ENCODE results near the gene DNAL4. TPM values are rescaled to one million over a fixed set of nuclear protein-coding genes. Genes with fewer than 3 reads are reported as not detected.

The DNAL4 gene
- total and polyA plus RNA-seq, 10 of the 15 experiments (the other 5 are each of a cell fraction or from before 2014, with no cell fraction given) = 0.35 to 8.5 (median 6.3) TPM; not detected in 1

GRCh38 chr22:38736257-38736570, 57.7 kb downstream of the DNAL4 start:
- Histone ChIP-seq H3K27me3 (replicated peaks in 1 of 2; ENCODE audit: control insufficient read depth in 2 of 2, insufficient read depth in 2 of 2, low read length in 1 of 2) (no peaks in the 10 kb centered on the region), H3K9ac (ENCODE audit: control insufficient read depth, insufficient read depth, low read length) (no peak overlapping the region), H3K36me3 (ENCODE audit: control insufficient read depth in 2 of 2, insufficient read depth in 2 of 2, low read length in 1 of 2) (peaks cover 29 to 67% of the 10 kb centered on the region in 2 experiments), H3K4me1 (ENCODE audit: control insufficient read depth, insufficient read depth, low read length) (no peaks in the 10 kb centered on the region), H3K27ac (ENCODE audit: control insufficient read depth, insufficient read depth) (no peak overlapping the region), H3K4me2 (ENCODE audit: control insufficient read depth, insufficient read depth) (no peak overlapping the region), H2AFZ (ENCODE audit: control insufficient read depth, low read depth, low read length) (no peak overlapping the region), H3K9me3 (replicated peaks; ENCODE audit: control insufficient read depth, insufficient read depth, low read length) (no peaks in the 10 kb centered on the region), H4K20me1 (ENCODE audit: control insufficient read depth, insufficient read depth) (peaks cover 2% of the 10 kb centered on the region; the same call in 1 of the 2 replicates), H3K4me3 (no peak overlapping the region), H3K79me2 (ENCODE audit: control insufficient read depth, insufficient read depth, low read length) (no peaks in the 10 kb centered on the region)
- ChIA-PET CTCF (interaction anchor here (0.5 to 3.7 kb wide), 4 partner anchors 14 to 418 kb away, joined by 3 to 26 read pairs (median 3); no protein-coding TSS in a partner anchor), RAD21 (ENCODE audit: unreplicated experiment) (interaction anchor here (1.0 kb wide), 1 partner anchor 10 kb away, joined by 3 read pairs; no protein-coding TSS in a partner anchor), SMC1A (ENCODE audit: uncharacterized antibody, unreplicated experiment) (no interaction called here), POLR2A (interaction anchor here (1.4 kb wide), 1 partner anchor 10 kb away, joined by 3 read pairs; no protein-coding TSS in a partner anchor)
- ATAC-seq (no peak), DNase-seq (ENCODE audit: low read depth, low spot score) (no peak), FAIRE-seq (no peak)
- BruUV-seq (replicated peaks) = no TSS peak
- intact Hi-C loops (cut with micrococcal nuclease; ENCODE audit: unreplicated experiment) = no loop called here
- WGBS (ENCODE audit: insufficient coverage, insufficient replicate concordance, low lambda C conversion rate, missing lambda C conversion rate) = 82% methylated on average over 7 of the region's 7 CpGs
- in situ Hi-C loops (cut with MboI) = no loop called here
- TF ChIP-seq PML (IDR thresholded peaks at IDR 0.05; ENCODE audit: low read length) (0 out of 2 replicates have a peak, but pooled peaks have one; percentile 6), ZNF592 (IDR thresholded peaks at IDR 0.05) (no peak), POLR2AphosphoS5 (IDR thresholded peaks at IDR 0.05; ENCODE audit: low read length) (peak; percentile 36), POLR2A (IDR thresholded peaks at IDR 0.05; ENCODE audit: low read depth, low read length) (0 out of 2 replicates have a peak, but pooled peaks have one; percentile 31)
